Measurements from ENCODE around the gene EMC6.

EMC6 gene

DNA sequence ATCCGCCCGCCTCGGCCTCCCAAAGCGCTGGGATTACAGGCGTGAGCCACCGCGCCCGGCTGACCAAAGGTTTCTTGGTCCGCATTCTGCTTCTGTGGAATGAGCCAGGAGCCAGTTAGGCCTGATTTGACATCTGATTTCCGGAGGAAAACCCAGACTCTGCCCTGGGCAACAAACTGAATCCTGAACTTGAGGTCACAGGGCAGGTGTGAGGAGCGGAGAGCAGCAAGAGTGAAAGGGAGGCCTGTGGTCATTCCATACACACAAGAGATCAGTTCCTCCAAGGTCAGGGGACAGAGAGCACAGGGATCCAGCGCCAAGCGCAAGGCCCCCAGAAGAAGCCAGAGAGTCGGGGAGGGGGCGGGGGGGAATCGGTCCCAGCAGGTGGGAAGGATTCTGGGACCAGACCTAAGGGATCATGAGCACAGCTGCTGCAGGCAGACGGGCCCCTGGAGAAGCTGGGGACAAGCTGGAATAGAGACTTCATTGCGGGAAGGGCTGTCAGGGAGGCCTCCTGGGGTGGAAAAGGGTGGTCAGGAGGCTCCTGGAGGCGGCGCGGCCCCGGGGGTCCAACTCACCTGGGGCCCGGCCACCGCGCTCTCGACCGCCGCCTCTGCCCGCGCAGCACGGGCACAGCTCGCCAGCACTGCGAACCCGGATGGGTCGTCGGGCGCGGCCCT, 33.0 kb upstream of the EMC6 start:
- TF ChIP-seq, protein P1, sequence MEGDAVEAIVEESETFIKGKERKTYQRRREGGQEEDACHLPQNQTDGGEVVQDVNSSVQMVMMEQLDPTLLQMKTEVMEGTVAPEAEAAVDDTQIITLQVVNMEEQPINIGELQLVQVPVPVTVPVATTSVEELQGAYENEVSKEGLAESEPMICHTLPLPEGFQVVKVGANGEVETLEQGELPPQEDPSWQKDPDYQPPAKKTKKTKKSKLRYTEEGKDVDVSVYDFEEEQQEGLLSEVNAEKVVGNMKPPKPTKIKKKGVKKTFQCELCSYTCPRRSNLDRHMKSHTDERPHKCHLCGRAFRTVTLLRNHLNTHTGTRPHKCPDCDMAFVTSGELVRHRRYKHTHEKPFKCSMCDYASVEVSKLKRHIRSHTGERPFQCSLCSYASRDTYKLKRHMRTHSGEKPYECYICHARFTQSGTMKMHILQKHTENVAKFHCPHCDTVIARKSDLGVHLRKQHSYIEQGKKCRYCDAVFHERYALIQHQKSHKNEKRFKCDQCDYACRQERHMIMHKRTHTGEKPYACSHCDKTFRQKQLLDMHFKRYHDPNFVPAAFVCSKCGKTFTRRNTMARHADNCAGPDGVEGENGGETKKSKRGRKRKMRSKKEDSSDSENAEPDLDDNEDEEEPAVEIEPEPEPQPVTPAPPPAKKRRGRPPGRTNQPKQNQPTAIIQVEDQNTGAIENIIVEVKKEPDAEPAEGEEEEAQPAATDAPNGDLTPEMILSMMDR (IDR thresholded peaks at IDR 0.05): no peak

DNA sequence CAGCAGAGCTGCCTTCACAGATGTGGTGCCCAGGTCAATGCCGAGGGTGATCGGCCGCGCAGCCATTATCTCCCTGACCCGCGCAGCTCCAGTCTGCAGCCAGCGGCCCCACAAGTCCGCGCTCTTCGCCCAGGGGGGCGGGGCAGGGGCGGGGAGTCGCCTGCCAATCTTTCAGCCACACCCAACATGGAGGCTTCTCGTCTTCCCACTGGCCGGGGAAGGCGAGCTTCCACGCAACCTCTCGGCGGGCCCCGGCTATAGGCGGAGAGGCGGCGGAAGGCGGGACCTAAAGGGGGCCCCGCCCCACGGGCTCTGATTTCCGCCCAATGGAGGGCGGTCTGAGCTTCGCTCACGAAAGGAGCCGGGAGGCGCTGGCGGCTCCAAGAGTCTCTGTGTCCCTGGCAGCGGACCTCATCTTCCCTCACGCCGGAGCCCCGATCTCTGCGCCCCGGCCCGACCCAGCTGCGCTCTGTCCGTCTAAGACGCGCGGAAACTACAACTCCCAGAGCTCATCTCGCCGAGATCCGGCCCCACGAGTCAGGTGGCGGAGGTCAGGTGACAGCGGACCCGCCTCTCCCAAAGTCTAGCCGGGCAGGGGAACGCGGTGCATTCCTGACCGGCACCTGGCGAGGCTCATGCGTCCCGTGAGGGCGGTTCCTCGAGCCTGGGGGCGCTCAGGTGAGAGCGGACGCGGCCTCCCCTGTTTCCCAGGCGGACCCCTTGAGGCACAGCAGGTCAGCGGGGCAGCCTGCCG, 32.3 kb upstream of the EMC6 start, which contains the start of the genes CTNS and SHPK:
CTNS (plus strand) TSS at position 607 of the 754 bp plus-strand sequence. CDS start 3,447 bp downstream, outside the sequence.
SHPK (minus strand) TSS at position 97 of the 754 bp plus-strand sequence; CDS start at position 66, 31 bp downstream.
- TF ChIP-seq, protein P1 (IDR thresholded peaks at IDR 0.05): no peak

DNA sequence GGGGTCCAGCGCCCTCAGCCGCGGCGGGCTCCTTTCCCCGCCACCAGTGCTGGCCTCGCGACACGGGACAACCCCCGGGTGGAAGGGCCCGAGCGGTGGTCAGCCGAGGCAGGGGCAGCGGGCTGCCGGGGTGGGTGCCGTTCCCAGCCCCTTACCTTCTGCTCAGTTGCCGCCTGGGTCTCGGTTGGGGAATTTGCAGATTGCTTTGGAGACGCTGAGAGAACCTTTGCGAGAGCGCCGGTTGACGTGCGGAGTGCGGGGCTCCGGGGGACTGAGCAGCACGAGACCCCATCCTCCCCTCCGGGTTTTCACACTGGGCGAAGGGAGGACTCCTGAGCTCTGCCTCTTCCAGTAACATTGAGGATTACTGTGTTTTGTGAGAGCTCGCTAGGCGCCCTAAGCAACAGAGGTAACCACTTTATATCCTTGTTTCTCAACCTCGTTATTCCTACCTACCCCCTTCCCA, 31.7 kb upstream of the EMC6 start:
- TF ChIP-seq, protein P1 (IDR thresholded peaks at IDR 0.05): no peak

DNA sequence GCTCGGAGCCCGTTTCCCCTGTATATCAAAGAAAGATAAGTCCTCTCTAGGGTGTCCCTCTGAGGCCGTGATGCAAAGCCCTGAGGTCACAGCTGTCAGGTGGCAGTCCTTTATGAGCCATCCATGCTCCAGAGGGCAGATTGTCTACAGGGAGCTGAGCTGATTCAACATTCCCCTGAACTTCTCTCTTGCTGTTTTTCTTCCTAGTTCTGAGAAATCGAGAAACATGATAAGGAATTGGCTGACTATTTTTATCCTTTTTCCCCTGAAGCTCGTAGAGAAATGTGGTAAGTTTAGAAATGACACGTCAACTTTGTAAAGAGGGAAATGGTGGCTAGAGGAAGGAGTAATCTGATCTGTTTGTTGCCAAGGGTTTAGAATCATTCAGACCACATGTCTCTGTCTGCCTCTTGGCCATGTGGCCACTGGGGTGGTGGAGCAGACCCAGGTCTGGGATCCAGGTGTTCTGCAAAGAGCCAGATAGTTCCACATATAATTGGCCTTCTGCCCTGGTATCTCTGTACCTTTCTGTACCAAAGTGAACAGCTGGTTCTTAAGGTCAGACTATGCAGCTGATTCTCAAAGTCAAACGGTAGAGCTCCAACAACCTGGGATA, 28.5 kb upstream of the EMC6 start:
- TF ChIP-seq, protein P1 (IDR thresholded peaks at IDR 0.05): no peak

DNA sequence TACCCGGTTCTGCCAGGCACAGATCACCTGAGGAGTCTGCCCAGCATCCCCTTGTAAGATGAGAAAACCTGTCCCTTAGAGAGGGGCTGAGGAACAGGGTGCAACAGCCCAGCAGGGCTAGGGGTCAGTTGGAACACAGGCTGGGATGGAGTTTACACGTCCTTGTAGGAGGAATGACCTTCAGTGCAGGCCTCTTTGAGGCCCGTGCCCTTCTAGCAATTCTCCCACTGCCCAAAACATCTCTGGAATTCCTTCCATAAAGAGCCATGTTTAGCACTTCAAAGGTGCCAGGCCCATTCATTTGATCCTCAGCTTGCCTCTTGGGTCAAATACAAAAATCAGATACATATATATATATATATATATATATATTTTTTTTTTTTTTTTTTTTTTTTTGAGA, 27.6 kb upstream of the EMC6 start:
- TF ChIP-seq, protein P1 (IDR thresholded peaks at IDR 0.05): no peak

DNA sequence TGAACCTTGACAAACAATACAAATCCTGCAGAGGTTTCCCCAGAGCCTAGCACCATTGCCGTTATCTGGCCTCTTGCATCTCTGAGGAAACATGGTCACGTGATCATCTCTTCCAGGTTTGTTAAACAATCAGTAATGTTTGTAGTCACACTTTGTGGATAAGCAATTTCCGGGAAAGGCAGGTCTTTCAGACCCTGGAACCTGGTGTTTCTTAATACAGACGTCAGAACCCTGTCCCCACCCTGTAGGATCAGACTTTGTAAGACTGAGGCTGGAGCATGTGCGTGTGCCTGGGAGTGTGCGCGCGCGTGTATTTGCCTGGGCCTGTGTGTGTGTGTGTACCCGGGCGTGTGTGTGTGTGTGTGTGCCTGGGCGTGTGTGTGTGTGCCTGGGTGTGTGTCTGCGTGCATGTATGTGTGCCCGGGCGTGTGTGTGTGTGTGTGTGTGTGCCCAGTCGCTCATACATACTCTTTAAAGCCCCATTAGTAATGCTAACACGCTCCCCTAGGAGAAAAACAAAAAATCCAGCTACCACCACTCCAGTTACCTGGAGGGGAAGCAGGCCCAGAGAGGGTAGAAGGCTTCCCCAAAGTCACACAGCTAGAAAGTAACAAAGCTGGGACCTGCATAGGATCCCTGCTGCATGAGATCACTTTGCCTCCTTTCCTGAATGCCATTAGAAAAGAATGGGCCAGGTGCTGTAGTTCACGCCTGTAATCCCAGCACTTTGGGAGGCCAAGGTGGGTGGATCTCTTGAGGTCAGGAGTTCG, 26.7 kb upstream of the EMC6 start:
- TF ChIP-seq, protein P1 (IDR thresholded peaks at IDR 0.05): no peak

DNA sequence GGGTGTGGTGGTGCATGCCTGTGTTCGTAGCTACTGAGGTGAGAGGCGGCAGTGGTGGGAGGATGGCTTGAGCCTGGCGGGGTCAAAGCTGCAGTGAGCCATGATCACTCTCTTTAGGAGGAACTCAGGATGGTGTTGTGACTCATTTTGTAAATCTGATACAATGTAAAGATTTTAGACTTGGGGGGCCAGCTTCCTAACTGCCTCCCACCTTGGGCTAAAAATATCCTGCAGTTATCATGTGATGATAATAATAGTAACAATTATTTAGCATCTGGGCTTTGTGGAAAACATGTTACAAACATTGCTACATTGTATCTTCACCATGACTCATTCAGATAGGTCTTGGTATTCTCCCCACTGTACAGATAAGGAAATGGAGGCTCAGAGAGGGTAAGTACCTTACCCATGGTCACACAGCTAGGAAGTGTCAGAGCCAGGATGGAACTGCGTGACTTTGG, 24.7 kb upstream of the EMC6 start:
- TF ChIP-seq, protein P1 (IDR thresholded peaks at IDR 0.05): no peak

All from LNCAP (cell line).